NCI-H774 (cell line): ENCODE data around the gene CCDC92.

Source experiments
- DNase-seq: peaks from one replicate; lab custom pipeline; 2025; lab: John Stamatoyannopoulos, UW

CCDC92 gene, protein sequence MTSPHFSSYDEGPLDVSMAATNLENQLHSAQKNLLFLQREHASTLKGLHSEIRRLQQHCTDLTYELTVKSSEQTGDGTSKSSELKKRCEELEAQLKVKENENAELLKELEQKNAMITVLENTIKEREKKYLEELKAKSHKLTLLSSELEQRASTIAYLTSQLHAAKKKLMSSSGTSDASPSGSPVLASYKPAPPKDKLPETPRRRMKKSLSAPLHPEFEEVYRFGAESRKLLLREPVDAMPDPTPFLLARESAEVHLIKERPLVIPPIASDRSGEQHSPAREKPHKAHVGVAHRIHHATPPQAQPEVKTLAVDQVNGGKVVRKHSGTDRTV

DNA sequence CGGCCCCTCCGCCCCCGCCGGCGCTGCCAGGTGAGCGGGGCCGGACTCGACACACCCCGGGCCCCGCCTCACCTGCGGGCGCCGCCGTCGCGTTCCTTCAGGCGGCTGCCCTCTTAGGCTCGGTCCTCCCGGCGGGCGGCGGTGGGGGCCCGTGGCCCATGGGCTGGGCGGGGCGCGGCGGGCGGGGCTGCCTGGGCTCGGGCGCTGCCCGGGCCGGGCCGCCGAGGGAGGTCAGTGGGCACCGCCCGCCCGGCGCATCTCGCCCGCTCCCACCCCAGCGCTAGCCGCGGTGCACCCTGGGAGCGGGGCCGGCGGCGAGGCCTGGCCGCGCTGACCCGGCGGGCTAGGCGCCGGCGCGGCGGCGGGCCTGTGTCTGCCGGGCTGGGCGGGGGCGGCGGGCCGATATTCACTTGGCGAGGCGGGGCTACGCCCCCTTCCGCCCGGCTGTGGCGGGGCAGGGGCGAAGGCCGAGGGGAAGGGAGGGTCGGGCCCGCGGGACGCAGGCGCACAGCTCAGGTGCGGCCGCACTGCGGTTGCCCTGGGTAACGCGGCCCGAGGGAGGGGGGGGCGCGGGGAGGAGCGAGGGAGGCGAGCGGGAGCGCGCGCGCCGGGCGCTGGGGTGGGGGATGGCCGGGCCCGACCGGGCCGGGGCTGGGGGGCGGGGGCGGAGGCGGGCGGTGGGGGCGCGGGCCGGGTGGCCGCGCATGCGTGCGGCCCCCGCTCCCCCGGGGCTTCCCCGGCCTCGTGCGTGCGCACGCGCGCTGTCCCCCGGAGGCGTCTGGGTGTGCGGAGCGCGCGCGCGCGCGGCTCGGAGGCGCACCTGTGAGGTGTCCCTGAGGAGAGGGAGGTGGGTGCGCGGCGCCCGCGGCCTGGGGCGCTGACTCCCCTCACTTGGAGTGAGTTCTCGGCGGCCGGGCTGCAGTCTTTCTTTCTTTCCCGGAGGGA lies at the start of gene CCDC92, which contains the start of gene ZNF664:
CCDC92 (minus strand) TSS at position 375 of the 945 bp plus-strand sequence. CDS start 28,526 bp downstream, outside the sequence.
ZNF664 (plus strand) TSS at position 759 of the 945 bp plus-strand sequence. CDS start 38,930 bp downstream, outside the sequence.
- peak; percentile 99 for DNase-seq

DNA sequence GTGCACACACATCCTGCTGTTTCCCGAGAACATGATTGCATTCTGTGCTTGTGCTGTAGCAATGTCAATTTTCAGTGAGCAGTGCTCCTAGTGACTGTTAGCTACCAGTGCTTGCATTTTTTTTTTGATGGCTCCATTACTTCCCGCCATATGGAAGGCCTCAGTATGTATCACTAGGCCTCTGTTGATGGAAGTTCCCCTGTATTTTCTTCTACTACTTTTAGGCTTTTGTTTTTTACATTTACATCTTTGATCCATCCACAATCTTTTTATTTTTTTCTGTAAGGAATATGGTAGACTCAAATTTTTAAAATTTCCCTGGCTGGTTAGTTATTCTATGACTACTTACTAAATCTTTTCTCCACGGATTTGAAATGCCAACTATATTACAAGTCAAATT lies 49.5 kb upstream of the CCDC92 start:
- no peak for DNase-seq

DNA sequence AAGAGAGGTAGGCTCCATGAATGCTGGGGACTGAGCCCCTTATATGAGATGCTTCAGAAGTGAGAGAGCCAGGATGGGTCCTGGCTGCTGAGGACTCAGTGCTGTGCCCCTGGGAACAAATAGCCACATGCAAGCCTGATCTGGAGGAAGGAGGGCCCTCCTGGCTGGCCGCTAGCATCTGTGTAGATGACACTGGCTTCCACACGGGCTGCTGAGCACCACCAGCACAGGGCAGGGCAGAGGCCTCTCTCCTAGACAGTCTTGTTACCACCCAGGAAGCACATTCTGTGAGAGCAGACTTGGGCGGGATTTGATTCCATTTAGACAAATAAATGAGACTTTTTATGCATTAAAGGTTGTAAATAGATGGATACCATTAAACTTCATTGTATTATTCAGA lies 48.4 kb upstream of the CCDC92 start:
- DNase-seq: no peak

DNA sequence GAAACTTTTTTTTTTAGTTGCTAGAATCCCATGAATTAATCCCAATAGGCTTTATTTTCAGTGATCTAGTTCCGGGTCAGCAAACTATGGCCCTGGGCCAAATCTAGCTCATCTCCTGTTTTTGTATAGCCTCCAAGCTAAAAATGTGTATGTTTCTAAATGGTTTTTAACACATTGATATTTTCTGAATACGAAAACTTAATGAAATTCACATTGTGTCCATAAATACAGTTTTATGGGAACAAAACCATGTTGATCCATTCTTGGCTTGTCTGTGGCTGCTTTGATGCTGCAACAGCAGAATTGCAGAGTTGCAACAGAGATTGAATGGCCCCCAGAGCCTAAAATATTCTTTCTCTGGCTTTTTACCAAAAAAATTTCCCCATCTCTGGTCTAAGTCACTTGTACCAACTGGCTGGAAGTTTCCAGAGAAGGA lies 47.9 kb upstream of the CCDC92 start:
- DNase-seq: no peak

DNA sequence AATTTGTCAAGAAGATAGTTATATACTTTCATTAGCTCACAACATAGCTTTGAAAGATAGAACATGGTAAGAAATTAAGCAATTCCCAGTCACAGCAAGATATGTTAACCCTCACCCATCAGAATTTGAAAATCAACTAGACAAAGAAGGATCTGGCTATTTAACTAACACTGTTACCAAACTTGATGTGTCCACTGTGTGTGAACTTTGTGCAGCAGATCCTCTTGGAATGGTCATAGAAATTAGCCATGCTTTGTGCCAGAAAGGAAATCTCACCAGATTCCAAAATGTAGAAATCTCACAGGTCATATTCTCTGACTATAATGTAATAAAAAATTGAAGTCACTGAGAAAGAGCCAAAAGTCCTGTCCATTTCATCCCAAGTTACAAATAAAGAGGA lies 46.5 kb upstream of the CCDC92 start:
- no peak for DNase-seq

DNA sequence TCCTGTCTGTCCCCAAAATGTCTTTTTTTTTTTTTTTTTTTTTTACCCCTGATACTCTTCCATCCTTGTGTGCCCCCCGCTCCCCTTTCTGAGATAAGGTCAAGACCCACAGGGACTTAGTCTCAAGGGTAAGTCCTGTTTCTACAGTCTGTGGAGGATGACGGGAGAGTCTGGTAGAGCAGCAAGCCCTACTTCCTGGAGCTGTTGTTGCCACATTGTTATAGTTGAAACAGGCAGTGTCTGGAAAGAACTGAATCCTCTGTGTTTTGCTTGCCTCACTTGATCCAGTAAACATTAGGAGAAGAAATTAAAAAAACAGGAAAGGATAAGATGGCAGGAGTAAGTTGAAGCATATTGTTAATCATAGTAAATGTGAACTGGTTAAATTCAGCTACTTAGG lies 45.9 kb upstream of the CCDC92 start:
- no peak for DNase-seq

DNA sequence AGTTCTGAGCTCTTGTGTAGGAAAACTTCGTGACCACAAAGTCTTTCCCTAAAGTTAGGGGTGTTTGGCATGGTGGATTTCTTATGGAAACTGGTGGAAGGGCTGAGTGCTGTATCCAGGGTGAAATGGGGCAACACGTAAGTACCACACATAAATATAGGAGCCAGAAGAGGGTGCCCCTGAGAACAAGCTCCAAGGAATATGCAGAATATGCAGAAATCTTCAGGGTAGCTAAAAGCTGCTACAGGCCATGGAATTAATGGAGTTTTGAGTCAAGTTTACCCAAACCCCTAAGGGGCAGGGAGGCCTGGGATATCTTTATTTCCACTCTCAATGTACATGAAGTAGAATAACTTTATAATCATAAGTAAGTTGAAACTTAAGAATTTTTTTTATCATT lies 44.4 kb upstream of the CCDC92 start:
- DNase-seq: no peak

DNA sequence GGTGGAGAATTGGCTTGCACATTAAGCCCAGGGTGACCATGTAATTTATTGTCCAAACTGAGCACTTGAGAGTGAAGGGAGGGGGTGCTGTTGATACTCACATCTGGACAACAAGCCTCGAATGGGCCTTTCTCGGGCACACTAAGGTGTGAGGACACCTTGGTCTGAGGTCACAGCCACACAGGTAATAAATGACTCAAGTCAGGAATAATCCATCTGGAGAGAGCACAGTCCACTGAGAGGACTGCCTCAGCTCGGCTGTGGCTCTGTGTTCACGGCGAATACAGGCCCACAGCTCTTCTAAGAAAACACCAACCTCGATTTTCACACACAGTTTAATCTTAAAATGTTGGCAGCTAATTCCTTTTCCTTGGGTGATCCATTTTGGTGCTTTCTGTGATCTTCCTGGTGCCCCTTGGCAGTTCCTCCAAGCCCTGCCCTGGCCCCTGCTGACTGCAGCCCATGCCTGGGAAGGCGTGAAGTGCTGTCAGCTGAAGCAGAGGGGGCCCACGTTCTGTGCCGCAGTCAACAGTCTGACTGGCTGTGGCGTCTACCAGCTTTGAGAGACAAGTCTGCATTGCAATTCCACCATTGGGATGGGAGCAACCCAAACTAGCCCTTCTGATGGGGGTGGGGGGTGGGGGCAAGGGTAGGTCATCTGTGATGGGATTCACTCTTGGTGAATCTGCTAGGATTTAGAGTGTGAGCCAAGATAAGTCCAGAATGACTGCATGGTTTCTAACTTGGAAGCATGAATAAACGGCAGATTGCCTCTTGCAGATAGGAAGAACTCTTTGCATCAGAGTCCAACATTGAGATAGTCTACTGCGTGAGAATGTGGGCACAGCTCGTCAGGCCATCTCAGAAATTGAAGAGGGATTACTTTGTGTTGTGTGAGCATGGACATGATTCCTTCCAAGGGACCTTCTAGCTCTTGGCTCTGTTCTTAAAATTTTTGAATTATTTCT lies 43.1 kb upstream of the CCDC92 start:
- no peak for DNase-seq

DNA sequence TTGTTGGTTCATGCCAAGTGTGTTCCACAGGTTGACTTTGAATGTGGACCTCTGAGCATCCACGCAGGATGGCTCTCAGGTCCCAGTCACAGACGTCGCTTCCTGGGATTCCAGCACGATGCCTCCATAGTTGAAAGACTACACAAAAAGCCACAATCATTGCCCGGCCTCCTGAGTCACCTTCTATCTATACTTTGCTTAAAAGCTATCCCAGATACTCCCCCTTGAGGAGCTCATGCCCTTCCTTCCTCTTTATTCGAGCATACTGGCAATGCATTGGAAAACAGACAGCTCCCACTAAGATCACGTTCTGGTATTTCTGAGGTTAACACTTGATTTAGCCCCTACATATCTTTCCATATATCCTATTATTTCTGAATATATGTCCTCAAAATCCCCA lies 40.4 kb upstream of the CCDC92 start:
- DNase-seq: no peak

DNA sequence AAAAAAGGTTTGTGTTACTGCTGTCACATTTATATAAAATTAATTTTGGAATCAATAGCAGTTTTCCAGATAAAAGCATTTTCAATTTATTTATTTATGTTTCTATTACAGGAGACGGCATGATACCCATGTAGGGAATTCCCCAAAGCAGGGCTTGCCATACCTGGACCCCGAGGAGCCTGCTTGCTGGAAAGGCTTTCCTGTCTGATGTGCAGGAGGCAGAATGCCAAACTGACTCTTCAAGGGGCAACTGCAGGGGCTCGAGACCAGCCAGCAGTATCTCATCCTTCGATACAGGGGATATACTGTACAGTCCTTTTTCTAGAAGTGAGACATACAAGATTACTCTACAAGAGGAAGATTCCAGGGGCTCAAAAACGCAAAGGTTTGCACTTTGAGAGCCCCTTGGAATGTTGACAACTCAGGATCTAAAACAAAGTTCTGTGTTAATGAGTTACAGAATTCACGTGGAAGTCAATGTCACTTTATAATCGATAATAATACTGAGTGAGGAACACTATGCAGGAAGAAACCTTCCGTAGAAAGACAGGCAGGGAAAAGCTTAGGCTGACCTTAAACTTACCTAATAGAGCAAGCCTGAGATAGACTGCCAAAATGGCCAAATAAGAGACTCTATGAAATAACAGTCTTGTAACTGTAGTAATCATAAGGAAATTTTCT lies 38.9 kb upstream of the CCDC92 start:
- no peak for DNase-seq

DNA sequence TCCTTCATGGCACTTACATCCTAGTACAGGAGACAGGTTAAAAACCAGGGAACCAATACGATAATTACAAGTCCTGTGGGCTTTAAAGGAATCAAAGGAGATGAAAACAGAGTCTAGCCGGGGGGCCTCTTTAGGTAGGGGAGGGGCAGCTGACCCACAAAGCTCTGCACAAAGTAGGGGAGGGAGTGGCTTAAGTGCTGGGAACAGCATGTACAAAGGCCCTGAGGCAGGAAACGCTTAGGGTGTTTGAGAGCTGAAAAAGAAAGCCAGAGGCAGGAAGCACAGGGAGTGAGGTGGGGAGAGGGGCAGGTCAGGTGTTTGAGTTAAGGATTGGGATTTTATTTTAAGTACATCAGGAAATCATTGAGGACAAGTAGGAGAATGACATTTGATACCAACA lies 38.1 kb upstream of the CCDC92 start:
- DNase-seq: no peak

DNA sequence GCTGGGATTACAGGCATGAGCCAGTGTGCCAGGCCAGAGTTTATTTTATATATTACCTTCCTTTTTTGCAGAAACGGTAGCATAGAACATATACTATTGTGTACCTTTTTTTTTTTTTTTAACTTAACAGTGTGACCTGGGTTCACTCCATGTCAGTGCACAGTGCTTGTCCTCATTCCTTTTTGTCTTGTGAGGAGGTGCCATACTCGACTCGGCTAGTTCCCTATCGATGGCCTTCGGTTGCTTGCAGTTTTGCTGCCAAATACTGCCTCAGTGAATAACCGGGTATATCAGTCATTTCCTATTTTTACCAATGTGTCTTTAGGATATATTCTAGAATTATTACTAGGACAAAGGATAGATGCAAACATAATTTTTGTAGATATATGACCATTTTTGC lies 37.1 kb upstream of the CCDC92 start:
- no peak for DNase-seq

DNA sequence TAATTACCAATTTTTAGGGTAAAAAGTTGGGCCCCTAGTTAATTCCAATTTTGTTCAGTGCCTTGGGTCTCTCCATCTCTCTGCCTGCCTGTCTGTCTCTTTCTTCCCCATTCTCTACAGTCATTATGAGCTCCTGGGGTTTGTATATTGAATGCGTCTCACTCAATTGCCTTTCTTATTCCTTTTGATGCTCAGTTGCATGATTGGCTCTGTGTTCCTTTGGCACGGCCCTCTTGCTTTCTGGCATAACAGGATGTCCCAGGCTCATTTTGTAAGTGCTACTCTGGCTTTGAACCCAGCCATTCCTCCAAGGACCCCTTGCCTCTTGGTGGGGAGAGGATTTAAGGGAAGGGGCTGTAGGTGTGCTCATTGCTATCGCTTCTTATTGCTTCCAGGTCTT lies 36.0 kb upstream of the CCDC92 start:
- no peak for DNase-seq

DNA sequence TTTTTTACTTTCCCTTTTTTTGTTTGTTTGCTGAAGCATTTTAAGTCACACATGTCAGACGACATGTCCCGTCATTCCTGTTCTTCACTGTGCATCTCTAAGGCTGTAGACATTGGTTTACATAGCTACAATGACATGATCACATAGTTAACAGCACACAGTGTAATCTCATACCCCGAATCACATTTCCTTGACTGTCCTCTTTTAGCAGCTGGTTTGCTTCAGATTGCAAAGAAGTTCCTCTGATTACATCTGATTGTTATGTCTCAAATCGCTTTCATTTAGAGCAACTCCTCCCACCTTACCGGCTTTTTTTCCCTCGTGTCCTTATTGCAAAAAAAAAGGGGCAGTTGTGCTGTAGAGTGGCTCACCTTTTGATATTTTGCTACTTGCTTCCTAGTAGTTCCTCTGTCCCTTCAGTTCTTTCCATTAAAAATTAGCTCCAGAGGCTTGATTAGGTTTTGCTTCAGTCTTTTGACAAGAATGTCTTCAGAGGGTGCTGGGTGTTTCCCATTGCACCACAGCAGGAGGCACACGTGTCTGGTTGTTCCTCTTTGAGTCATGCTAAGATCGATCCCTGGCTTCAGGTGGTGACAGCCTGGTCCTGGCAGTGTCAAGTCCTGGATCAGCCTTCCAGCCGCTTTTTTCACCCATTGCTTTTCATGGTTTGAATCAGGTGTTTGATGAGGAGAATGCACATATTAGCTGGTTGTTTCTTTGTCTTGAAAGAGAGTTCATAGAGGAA lies 35.4 kb upstream of the CCDC92 start:
- no peak for DNase-seq

DNA sequence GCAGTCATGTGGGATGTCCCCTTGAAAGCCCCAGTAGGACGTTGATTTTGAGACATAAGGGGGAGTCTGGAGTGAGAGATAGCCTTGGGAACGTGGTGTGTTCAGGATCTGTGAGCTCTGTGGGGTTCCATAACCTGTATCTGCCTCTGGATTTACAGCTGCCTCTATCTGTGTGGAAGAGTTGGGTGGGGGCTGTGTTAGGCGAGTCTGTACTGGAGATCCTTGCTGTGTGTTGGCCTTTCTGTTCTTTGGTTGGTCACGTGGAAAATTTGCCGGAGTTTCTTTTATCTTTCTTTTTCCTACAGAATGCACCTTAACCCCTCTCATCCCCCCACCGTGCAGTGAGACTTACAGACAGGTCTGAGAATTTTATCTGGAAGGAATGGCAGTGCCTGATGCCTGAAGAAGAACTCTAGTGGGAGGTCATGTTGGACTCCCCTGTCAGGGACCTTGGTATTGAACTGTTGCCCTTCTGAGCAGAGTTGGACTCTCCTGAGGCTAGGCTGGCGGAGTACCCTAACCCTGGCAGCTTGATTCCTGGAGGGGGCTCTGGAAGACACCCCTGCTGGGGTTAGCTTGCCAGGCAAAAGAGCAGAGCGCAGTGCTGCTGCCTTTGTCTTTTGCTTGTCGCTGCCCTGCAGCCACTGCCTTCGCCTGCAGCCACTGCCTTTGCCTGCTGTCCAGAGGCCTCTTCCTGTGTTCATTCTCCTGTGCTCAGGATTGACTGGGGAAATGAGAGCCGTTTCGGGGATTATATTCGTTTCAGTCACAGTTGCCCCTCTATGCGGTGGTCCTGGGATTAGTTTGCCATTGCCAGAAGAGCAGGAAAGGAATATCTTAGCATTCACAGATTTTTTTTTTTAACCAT lies 34.4 kb upstream of the CCDC92 start:
- DNase-seq: no peak

DNA sequence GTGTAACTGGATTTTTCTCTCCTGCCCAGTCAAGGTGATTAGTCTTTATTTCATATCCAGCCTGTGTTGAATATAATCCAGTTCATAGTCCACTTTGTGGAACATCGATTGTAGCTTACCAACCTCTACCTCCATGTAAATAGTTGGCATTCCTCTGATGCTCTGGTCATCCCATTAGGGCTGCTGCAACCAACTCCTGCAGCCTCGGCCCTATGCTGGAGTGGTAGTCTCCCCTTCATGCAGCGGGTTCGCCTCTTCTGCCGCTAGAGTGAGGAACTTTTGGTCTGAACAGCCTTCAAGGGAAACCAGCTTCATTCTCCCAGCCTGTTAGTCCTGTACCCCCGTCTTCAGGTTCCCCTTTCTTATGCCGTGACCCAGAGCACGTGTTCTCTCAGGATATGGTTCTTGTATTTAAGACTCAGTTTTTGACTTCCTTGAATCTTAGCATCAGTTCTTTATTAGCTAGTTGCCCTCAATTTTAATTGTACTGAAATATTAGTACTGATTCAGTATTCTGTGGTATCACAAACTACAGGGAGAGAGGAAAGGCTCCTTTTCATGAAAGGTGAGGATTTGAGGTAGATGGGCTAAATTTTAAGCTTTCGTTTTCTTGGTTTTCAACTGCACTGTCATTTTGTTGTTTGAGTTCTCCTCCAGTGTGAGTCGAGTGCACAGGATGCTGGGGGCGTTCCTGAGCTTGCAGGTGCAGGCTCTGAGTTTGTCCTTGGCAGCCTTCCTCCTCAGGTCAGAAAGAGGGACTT lies 33.6 kb upstream of the CCDC92 start:
- no peak for DNase-seq

DNA sequence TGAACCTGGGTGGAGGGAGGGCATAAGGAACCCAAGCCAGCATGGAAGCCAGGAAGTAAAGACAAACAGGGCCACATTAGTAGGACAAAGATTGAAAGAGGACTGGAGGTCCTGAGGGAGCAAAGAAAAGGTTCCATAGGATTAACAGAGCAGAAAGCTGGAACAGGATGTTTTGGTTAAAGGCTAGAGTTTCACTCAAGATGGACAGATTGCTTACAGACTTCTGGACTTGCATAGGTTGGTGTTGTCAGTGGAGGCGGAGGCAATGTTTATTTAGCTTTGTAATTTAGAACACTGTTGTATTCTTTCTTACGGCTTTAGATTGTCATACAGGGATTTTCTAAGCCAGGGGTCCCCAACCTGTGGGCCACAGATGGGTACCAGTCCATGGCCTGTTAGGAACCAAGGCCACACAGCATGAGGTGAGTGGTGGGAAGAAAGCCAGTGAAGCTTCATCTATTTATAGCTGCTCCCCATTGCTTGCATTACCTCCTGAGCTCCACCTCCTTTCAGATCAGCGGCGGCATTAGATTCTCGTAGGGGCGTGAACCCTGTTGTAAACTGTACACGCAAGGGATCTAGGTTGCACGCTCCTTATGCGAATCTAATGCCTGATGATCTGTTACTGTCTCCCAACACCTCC lies 31.7 kb upstream of the CCDC92 start:
- DNase-seq: no peak

DNA sequence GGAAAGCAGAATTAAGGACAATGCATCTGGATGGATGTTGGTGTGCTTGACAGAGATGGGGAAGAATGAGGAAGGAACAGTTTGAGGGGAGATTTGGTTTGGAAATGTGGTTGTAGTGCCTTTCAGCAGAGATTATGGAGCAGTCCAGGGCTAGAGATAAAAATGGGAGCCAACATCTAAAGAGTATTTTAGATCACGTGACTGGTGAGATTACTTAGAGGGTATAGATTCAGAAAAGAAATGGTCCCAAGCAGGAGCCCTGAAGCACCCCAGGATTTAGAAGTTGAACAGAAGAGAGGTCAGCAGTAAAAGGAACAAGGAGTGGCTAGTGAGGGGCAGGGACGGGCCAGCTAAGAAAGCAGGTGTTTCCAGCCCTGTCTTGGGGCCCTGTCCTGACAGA lies 30.0 kb upstream of the CCDC92 start:
- no peak for DNase-seq
